ENCODE results near the gene TIGD7. TPM values are rescaled to one million over a fixed set of nuclear protein-coding genes. Genes with fewer than 3 reads are reported as not detected.

The TIGD7 gene
- total RNA-seq, 1 experiment from 2014 or later: 0.49 TPM

- ATAC-seq (peak; percentile 95), DNase-seq (ENCODE audit: low read depth, low spot score) (peak; percentile 94)
- H3K9me2 ChIP-seq (ENCODE audit: insufficient read depth): no peaks in the 10 kb centered on the region
- H3K79me2 ChIP-seq (ENCODE audit: insufficient read depth, low read length): no peaks in the 10 kb centered on the region
- BruUV-seq (replicated peaks): TSS peak; percentile 91
- H3K9ac ChIP-seq (ENCODE audit: low read length): peak overlapping the region; percentile 51
- ChIA-PET CTCF (no interaction called here), POLR2A (interaction anchor here (0.7 to 1.2 kb wide), 3 partner anchors 18 to 29 kb away, joined by 3 to 4 read pairs (median 3); partner anchors contain the start of gene ZNF200), RAD21 (ENCODE audit: low non-redundant PET in 1 of 2, low total read pairs in 2 of 2, uncharacterized antibody in 2 of 2, unreplicated experiment in 2 of 2) (no interaction called here)
- peak overlapping the region; percentile 89 for H3K27ac ChIP-seq (ENCODE audit: low read depth, low read length)
- peak overlapping the region; percentile 62 to 65 for H3K4me3 ChIP-seq (replicated peaks in 1 of 2; ENCODE audit: low read depth in 1 of 2, low read length in 2 of 2)
- no peaks in the 10 kb centered on the region for H4K20me1 ChIP-seq (ENCODE audit: insufficient read depth)
- H3K4me2 ChIP-seq (ENCODE audit: low read length): peak overlapping the region; percentile 88
- H2AFZ ChIP-seq (ENCODE audit: low read depth, low read length, poor library complexity, severe bottlenecking): peak overlapping the region; percentile 45
- peaks cover 14 to 28% of the 10 kb centered on the region in 2 experiments for H3K4me1 ChIP-seq (ENCODE audit: control insufficient read depth in 1 of 2, insufficient read depth in 2 of 2, low read length in 2 of 2)
- intact Hi-C loops (cut with micrococcal nuclease): loop anchor here (2.0 to 10.0 kb wide), 2 partner anchors 18 to 180 kb away; partner anchors contain the start of genes NAA60, ZNF263 and ZNF597
- no peaks in the 10 kb centered on the region; a peak in 1 of 4 replicates for H3K9me3 ChIP-seq (ENCODE audit: control insufficient read depth in 1 of 2, insufficient read depth in 1 of 2, low read depth in 1 of 2, low read length in 2 of 2)
- no peaks in the 10 kb centered on the region for H3K36me3 ChIP-seq (ENCODE audit: control insufficient read depth in 1 of 2, insufficient read depth in 2 of 2, low read length in 2 of 2)
- H3K27me3 ChIP-seq (ENCODE audit: insufficient read depth, low read length): no peaks in the 10 kb centered on the region
- TF ChIP-seq EGR1 (IDR thresholded peaks at IDR 0.05; ENCODE audit: low read depth) (peak; percentile 48; the same call in 1 of the 2 replicates), ZNF274 (IDR thresholded peaks at IDR 0.05; ENCODE audit: low read depth, low read length) (no peak), SP1 (IDR thresholded peaks at IDR 0.05; ENCODE audit: low read depth) (peak; percentile 97), EZH2phosphoT487 (IDR thresholded peaks at IDR 0.05; ENCODE audit: borderline replicate concordance) (no peak), POLR2AphosphoS5 (IDR thresholded peaks at IDR 0.05; ENCODE audit: low read depth, low read length) (peak; percentile 75), CBX3 (IDR thresholded peaks at IDR 0.05; ENCODE audit: low read depth) (peak; percentile 68), TCF7L2 (IDR thresholded peaks at IDR 0.05; ENCODE audit: borderline replicate concordance, extremely low read depth, insufficient read depth, insufficient read length) (peak; percentile 69), ZFX (IDR thresholded peaks at IDR 0.05) (peak; percentile 17; the same call in 1 of the 2 replicates), POLR2A (IDR thresholded peaks at IDR 0.05; ENCODE audit: borderline replicate concordance, extremely low read depth, insufficient read depth, insufficient read length) (peak; percentile 62), CTCF (IDR thresholded peaks at IDR 0.05 in 2 of 3, conservative IDR thresholded peaks at IDR 0.05 in 1 of 3; ENCODE audit: borderline replicate concordance in 1 of 3, insufficient read depth in 1 of 3, low read depth in 2 of 3, low read length in 2 of 3) (peak in 1 of 3 experiments; percentile 29; a peak in 1 of 6 replicates), FOSL1 (IDR thresholded peaks at IDR 0.05; ENCODE audit: low read depth) (no peak), SIN3A (IDR thresholded peaks at IDR 0.05; ENCODE audit: low read depth) (peak; percentile 80; the same call in 1 of the 2 replicates), ZBTB33 (IDR thresholded peaks at IDR 0.05; ENCODE audit: extremely low read depth, insufficient replicate concordance, low read length) (peak; percentile 34), MAX (IDR thresholded peaks at IDR 0.05) (peak; percentile 98)
Observed at GRCh38 chr16:3264137-3265036, 40.8 kb downstream of the TIGD7 start.

Measured in HCT116 (cell line).